Ovary (tissue), 3 donors: Measurements from ENCODE around the gene C2CD2L.

Source experiments
- POLR2A ChIP-seq: fragments of 450-650 bp; IDR thresholded peaks from one replicate; pipeline ENCODE4 v1.6.1; 2017; ENCODE audit warnings: antibody characterized with exemption, mild to moderate bottlenecking, moderate library complexity
- TF ChIP-seq, protein P1 (sequence below), 3 donors: fragments of 450-650 bp in 2 of 3; fragments of 200-600 bp in 1 of 3; IDR thresholded peaks; one replicate each; pipeline versions ENCODE4 v1.5.1 to v1.8.0; 2016 to 2022; ENCODE audit warnings: antibody characterized with exemption in 3 of 3, mild to moderate bottlenecking in 1 of 3
- donor health status: DM: no; HTN: no; CAD: no.

DNA sequence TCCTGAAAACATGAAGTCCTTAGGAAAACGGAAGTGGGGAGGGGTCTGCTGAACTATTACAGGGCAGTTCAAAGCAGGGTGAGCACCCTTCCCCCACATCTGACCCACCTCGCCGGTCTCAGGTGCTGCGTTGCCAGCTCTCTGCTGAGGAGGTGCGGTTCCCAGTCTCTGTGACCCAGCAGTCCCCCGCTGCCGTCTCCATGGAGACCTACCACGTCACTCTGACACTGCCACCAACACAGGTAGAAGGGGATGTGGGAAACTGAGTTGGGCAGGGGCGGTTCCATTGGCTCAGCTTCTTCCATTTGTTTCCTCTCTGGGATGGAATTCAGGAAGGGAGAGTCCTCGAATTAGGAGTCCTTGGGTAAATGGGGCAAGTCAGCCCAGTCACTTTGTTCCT lies 3.3 kb downstream of the C2CD2L start:
- TF ChIP-seq, protein P1, sequence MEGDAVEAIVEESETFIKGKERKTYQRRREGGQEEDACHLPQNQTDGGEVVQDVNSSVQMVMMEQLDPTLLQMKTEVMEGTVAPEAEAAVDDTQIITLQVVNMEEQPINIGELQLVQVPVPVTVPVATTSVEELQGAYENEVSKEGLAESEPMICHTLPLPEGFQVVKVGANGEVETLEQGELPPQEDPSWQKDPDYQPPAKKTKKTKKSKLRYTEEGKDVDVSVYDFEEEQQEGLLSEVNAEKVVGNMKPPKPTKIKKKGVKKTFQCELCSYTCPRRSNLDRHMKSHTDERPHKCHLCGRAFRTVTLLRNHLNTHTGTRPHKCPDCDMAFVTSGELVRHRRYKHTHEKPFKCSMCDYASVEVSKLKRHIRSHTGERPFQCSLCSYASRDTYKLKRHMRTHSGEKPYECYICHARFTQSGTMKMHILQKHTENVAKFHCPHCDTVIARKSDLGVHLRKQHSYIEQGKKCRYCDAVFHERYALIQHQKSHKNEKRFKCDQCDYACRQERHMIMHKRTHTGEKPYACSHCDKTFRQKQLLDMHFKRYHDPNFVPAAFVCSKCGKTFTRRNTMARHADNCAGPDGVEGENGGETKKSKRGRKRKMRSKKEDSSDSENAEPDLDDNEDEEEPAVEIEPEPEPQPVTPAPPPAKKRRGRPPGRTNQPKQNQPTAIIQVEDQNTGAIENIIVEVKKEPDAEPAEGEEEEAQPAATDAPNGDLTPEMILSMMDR (IDR thresholded peaks at IDR 0.05) = no peak
- no peak for TF ChIP-seq POLR2A
